GM12865 (cell line): ENCODE measurements around the gene HMX1.

Source experiments
- DNase-seq: peaks from one replicate; pipeline ENCODE4 v3.0.0; 2010; ENCODE audit warnings: low read depth
- H3K4me3 ChIP-seq: 2 replicates; pipeline ENCODE4 v1.5.1; 2011; ENCODE audit warnings: mild to moderate bottlenecking, low read depth, low read length, control low read depth
- TF ChIP-seq, protein P1 (sequence below): IDR thresholded peaks from 2 replicates; pipeline ENCODE4 v1.5.1; 2011; ENCODE audit warnings: low read length, control low read depth, low read depth, inconsistent platforms; ENCODE audit not compliant: insufficient read depth; ENCODE audit errors: missing control alignments

Gene HMX1

DNA sequence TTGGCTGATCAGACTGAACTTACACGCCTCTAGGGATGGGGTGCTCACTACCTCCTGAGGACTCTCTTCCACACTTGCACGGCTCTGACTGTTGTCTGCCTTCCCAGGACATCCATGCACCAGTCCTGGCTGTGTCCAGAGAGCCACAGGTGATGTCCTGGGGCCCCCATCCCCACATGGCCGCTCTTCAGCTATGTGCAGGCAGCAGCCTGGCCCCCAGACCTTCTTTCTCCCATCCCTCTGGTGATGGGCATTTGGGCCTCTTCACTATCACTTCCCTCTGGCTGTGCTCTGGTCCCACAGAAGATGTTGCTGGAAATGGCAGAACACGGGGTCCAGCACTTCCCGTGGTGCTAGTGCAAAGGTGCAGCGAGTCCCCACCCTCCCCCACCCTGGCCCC, 40.9 kb upstream of the HMX1 start:
- no peak for DNase-seq
- no peak overlapping the region for H3K4me3 ChIP-seq
- TF ChIP-seq, protein P1, sequence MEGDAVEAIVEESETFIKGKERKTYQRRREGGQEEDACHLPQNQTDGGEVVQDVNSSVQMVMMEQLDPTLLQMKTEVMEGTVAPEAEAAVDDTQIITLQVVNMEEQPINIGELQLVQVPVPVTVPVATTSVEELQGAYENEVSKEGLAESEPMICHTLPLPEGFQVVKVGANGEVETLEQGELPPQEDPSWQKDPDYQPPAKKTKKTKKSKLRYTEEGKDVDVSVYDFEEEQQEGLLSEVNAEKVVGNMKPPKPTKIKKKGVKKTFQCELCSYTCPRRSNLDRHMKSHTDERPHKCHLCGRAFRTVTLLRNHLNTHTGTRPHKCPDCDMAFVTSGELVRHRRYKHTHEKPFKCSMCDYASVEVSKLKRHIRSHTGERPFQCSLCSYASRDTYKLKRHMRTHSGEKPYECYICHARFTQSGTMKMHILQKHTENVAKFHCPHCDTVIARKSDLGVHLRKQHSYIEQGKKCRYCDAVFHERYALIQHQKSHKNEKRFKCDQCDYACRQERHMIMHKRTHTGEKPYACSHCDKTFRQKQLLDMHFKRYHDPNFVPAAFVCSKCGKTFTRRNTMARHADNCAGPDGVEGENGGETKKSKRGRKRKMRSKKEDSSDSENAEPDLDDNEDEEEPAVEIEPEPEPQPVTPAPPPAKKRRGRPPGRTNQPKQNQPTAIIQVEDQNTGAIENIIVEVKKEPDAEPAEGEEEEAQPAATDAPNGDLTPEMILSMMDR, result no peak

DNA sequence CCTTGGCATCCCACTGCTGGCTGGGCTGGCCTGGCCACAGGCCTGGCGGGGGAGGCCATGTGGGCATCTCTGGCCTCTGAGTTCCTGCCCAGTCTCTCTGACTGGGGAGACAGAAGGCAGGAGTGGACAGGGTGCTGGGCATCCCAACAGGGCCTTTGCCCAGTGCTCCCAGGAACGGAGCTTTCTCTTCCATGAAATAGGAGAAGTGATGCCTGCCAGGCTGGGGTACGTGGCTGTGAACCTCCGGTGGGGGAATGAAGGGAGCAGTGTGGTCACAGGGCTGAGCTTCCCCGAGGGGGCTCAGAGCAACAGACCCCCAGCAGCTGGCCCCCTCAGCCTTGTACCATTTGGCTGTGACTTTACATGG, 40.4 kb upstream of the HMX1 start:
- no peak overlapping the region for H3K4me3 ChIP-seq
- TF ChIP-seq, protein P1, result no peak
- no peak for DNase-seq

DNA sequence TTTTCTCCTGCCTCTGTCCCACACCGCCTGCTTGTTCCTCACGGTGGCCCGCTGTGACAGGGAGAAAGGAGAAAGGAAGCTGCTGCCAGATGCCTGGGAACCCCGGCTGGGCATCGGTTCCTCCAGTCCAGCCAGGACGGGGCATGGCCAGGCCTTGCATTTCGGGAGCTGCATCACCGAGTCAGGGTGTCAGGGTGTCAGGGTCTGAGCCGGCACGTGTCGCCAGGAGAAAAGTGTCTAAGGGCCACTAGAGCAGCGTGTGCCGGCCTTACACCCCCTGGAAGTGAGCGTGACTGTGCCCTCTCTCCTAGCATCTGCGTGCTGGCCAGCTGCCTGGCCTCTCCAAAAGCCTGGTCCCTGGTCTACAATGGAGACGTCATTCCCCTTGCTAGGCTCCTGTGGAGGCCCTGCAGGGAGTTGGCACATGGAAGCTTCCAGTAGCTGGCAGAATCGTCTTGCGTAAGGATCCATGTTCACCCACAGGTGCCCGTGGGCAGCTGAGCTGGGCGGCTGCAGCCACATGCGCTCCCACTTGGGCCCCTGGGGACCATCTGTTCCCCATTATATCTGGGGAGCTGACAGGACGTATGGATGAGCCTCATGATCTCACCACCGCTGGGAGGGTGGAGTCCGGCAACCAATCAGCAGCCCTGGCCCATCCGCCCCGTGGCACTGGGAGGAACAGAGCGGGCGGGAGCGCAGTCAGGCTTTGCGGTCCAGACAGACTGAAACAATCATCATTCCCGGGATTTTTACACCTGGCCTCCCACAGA, 39.9 kb upstream of the HMX1 start:
- TF ChIP-seq, protein P1, result no peak
- no peak for DNase-seq
- no peak overlapping the region for H3K4me3 ChIP-seq

DNA sequence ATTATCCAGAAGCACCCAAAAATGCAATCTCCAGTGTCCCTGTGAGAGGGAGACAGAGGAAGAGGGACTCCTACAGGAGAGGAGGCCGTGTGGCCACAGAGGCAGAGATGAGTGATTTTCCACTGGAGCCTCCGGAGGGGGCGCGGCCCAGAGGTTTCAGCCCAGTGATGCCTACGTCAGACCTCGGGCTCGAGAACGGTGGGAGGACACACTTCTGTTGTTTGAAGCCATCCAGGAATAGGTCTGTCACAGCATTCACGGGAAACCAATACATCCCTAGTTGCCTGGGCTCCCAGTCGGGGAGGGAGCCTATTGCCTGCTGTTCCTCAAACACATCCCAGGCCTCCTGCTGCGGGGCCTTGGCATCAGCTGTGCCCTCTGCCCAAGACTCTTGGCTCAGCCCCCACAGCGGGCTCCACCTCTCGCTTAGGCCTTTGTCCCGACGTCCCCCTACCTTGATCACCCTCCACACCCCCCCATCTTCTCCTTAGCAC, 39.2 kb upstream of the HMX1 start:
- no peak for DNase-seq
- TF ChIP-seq, protein P1, result no peak
- H3K4me3 ChIP-seq, result no peak overlapping the region

DNA sequence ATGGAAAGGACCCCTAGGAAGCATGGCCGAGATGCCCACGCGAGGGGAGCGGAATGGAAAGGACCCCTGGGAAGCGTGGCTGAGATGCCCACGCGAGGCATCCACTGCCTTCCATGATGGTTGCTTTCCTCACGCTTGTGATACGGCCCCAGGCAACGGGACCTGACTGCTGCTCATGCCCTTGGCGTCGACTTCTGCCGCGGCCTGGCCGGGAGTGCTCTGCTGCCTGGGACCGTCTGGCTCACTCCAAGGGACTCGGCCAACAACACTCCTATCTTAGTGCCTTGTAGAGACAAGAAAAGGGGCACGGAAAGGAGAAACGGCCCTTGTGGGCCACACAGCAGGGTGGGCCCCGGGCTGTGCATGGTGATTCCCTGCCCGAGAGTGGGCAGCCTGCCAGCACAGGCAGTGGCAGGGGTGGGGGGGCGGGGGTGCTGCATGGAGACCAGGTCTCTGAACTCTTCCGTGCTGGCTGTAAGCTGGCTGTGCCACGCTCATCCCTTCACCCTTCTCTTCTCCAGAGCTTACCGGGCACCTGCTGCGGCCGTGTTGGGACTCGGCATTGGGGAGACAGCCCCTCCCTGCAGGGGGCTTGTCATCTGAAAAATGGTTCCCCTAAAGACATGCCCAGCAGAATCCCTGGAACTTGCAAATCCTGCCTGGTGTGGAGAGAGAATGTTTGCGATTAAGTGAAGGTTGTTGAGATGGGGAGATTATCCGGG, 38.6 kb upstream of the HMX1 start:
- H3K4me3 ChIP-seq, result no peak overlapping the region
- no peak for DNase-seq
- TF ChIP-seq, protein P1, result no peak

DNA sequence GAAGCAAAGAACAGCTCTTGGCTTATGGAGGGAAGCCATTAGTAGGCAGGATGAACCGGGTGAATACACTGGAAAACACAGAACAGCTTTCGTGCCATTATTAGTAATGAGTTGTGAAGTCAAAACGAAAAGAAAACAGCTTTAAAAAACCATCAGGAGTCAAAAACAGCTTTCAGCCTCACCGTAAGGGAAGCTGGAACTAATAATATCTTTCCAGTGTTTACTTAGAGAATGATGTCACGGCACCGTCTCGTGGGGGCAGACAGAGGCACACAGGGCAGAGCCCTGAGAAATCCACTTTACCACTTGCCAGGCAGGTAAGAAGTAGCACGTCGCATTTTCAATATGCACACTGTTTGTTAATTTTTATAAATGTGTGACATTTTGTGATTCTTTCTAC, 37.9 kb upstream of the HMX1 start:
- DNase-seq, result no peak
- H3K4me3 ChIP-seq, result no peak overlapping the region
- TF ChIP-seq, protein P1, result no peak
